ENCODE measurements around the gene SLC38A2. TPM values are rescaled to one million over a fixed set of nuclear protein-coding genes. Genes with fewer than 3 reads are reported as not detected.

The SLC38A2 gene
- total and polyA plus RNA-seq, 2 experiments from 2014 or later = 181 to 718 TPM

DNA sequence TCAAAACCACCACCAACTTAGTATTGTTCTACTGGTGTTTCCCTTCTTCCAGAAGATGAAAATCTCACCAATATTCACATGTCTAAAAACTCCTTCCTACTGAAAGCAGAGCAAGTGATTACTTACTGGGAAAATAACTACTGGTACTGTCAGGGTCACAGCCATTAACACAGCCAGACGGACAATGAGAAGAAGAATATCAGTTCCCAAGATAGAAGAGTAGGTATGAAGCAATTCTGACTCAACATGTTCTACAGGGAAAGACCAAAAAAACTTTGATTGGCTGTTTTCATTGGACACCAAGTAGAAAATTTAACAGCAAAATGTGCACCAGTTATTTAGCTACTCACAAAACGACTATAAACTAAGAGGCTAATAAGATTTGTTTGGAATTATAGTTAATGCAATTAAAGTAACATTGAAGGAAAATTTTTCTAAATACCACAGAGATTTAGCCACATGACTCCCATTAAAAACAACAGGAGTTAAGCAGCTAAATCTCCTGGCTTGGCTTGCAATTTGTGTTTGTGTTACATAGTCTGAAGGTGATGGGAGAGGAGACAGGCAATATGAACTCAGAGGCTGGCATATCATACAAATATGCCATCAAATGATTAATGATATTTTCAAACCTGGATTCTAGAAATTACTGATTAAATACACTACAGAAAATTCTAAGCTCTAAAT lies 9.5 kb downstream of the SLC38A2 start:
- no peak overlapping the region for H3K4me2 ChIP-seq
- TF ChIP-seq EZH2 (IDR thresholded peaks at IDR 0.05; ENCODE audit: low read depth, unreplicated experiment) (no peak), STAT1 (IDR thresholded peaks at IDR 0.05; ENCODE audit: unreplicated experiment) (no peak), NANOG (IDR thresholded peaks at IDR 0.05; ENCODE audit: borderline replicate concordance) (no peak), EZH2phosphoT487 (IDR thresholded peaks at IDR 0.05; ENCODE audit: unreplicated experiment) (no peak), JUNB (IDR thresholded peaks at IDR 0.05; ENCODE audit: unreplicated experiment) (no peak), POLR2AphosphoS5 (IDR thresholded peaks at IDR 0.05; ENCODE audit: low read depth) (no peak), ZNF114 (CRISPR knock-in tag; IDR thresholded peaks at IDR 0.05) (no peak), ZNF331 (CRISPR knock-in tag; IDR thresholded peaks at IDR 0.05; ENCODE audit: low read depth) (no peak), CREB1 (CRISPR knock-in tag; IDR thresholded peaks at IDR 0.05; ENCODE audit: low read depth) (no peak)
- TF ChIP-seq, protein P1, sequence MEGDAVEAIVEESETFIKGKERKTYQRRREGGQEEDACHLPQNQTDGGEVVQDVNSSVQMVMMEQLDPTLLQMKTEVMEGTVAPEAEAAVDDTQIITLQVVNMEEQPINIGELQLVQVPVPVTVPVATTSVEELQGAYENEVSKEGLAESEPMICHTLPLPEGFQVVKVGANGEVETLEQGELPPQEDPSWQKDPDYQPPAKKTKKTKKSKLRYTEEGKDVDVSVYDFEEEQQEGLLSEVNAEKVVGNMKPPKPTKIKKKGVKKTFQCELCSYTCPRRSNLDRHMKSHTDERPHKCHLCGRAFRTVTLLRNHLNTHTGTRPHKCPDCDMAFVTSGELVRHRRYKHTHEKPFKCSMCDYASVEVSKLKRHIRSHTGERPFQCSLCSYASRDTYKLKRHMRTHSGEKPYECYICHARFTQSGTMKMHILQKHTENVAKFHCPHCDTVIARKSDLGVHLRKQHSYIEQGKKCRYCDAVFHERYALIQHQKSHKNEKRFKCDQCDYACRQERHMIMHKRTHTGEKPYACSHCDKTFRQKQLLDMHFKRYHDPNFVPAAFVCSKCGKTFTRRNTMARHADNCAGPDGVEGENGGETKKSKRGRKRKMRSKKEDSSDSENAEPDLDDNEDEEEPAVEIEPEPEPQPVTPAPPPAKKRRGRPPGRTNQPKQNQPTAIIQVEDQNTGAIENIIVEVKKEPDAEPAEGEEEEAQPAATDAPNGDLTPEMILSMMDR (conservative IDR thresholded peaks at IDR 0.05; ENCODE audit: low read depth in 2 of 2) = no peak
- TF ChIP-seq, protein P2, sequence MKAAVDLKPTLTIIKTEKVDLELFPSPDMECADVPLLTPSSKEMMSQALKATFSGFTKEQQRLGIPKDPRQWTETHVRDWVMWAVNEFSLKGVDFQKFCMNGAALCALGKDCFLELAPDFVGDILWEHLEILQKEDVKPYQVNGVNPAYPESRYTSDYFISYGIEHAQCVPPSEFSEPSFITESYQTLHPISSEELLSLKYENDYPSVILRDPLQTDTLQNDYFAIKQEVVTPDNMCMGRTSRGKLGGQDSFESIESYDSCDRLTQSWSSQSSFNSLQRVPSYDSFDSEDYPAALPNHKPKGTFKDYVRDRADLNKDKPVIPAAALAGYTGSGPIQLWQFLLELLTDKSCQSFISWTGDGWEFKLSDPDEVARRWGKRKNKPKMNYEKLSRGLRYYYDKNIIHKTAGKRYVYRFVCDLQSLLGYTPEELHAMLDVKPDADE (IDR thresholded peaks at IDR 0.05) = no peak
- TF ChIP-seq, protein P3, sequence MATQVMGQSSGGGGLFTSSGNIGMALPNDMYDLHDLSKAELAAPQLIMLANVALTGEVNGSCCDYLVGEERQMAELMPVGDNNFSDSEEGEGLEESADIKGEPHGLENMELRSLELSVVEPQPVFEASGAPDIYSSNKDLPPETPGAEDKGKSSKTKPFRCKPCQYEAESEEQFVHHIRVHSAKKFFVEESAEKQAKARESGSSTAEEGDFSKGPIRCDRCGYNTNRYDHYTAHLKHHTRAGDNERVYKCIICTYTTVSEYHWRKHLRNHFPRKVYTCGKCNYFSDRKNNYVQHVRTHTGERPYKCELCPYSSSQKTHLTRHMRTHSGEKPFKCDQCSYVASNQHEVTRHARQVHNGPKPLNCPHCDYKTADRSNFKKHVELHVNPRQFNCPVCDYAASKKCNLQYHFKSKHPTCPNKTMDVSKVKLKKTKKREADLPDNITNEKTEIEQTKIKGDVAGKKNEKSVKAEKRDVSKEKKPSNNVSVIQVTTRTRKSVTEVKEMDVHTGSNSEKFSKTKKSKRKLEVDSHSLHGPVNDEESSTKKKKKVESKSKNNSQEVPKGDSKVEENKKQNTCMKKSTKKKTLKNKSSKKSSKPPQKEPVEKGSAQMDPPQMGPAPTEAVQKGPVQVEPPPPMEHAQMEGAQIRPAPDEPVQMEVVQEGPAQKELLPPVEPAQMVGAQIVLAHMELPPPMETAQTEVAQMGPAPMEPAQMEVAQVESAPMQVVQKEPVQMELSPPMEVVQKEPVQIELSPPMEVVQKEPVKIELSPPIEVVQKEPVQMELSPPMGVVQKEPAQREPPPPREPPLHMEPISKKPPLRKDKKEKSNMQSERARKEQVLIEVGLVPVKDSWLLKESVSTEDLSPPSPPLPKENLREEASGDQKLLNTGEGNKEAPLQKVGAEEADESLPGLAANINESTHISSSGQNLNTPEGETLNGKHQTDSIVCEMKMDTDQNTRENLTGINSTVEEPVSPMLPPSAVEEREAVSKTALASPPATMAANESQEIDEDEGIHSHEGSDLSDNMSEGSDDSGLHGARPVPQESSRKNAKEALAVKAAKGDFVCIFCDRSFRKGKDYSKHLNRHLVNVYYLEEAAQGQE (IDR thresholded peaks at IDR 0.05; ENCODE audit: unreplicated experiment) = no peak
- TF ChIP-seq, protein P4, sequence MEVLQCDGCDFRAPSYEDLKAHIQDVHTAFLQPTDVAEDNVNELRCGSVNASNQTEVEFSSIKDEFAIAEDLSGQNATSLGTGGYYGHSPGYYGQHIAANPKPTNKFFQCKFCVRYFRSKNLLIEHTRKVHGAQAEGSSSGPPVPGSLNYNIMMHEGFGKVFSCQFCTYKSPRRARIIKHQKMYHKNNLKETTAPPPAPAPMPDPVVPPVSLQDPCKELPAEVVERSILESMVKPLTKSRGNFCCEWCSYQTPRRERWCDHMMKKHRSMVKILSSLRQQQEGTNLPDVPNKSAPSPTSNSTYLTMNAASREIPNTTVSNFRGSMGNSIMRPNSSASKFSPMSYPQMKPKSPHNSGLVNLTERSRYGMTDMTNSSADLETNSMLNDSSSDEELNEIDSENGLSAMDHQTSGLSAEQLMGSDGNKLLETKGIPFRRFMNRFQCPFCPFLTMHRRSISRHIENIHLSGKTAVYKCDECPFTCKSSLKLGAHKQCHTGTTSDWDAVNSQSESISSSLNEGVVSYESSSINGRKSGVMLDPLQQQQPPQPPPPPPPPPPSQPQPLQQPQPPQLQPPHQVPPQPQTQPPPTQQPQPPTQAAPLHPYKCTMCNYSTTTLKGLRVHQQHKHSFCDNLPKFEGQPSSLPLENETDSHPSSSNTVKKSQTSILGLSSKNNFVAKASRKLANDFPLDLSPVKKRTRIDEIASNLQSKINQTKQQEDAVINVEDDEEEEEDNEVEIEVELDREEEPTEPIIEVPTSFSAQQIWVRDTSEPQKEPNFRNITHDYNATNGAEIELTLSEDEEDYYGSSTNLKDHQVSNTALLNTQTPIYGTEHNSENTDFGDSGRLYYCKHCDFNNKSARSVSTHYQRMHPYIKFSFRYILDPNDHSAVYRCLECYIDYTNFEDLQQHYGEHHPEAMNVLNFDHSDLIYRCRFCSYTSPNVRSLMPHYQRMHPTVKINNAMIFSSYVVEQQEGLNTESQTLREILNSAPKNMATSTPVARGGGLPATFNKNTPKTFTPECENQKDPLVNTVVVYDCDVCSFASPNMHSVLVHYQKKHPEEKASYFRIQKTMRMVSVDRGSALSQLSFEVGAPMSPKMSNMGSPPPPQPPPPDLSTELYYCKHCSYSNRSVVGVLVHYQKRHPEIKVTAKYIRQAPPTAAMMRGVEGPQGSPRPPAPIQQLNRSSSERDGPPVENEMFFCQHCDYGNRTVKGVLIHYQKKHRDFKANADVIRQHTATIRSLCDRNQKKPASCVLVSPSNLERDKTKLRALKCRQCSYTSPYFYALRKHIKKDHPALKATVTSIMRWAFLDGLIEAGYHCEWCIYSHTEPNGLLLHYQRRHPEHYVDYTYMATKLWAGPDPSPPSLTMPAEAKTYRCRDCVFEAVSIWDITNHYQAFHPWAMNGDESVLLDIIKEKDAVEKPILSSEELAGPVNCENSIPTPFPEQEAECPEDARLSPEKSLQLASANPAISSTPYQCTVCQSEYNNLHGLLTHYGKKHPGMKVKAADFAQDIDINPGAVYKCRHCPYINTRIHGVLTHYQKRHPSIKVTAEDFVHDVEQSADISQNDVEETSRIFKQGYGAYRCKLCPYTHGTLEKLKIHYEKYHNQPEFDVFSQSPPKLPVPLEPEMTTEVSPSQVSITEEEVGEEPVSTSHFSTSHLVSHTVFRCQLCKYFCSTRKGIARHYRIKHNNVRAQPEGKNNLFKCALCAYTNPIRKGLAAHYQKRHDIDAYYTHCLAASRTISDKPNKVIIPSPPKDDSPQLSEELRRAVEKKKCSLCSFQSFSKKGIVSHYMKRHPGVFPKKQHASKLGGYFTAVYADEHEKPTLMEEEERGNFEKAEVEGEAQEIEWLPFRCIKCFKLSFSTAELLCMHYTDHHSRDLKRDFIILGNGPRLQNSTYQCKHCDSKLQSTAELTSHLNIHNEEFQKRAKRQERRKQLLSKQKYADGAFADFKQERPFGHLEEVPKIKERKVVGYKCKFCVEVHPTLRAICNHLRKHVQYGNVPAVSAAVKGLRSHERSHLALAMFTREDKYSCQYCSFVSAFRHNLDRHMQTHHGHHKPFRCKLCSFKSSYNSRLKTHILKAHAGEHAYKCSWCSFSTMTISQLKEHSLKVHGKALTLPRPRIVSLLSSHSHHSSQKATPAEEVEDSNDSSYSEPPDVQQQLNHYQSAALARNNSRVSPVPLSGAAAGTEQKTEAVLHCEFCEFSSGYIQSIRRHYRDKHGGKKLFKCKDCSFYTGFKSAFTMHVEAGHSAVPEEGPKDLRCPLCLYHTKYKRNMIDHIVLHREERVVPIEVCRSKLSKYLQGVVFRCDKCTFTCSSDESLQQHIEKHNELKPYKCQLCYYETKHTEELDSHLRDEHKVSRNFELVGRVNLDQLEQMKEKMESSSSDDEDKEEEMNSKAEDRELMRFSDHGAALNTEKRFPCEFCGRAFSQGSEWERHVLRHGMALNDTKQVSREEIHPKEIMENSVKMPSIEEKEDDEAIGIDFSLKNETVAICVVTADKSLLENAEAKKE (CRISPR knock-in tag; IDR thresholded peaks at IDR 0.05) = no peak

More for the DNA sequence above, 9.5 kb downstream of the SLC38A2 start:
- no peak for DNase-seq (ENCODE audit: low spot score)
- no peaks in the 10 kb centered on the region for H3K27me3 ChIP-seq (ENCODE audit: insufficient read depth)
- no peaks in the 10 kb centered on the region for H3K9me3 Mint-ChIP-seq
- peaks cover 4% of the 10 kb centered on the region for H3K27me3 Mint-ChIP-seq (ENCODE audit: insufficient read depth, low read depth, poor library complexity)
- H3K4me3 Mint-ChIP-seq = no peak overlapping the region
- no peak overlapping the region for H2AFZ ChIP-seq
- no peak for ATAC-seq
- peak overlapping the region; percentile 53; the same call in 1 of the 2 replicates for H3K27ac Mint-ChIP-seq
- H3K4me1 ChIP-seq (ENCODE audit: insufficient read depth) = no peaks in the 10 kb centered on the region; the same call in 1 of the 2 replicates
- peaks cover 33% of the 10 kb centered on the region for H3K79me2 ChIP-seq (replicated peaks; ENCODE audit: insufficient read depth)
- peaks cover 30% of the 10 kb centered on the region for H3K4me1 Mint-ChIP-seq
- no peak overlapping the region for H3K27ac ChIP-seq (ENCODE audit: low read depth)
- H3F3A ChIP-seq (replicated peaks; ENCODE audit: low read depth) = peaks cover 72% of the 10 kb centered on the region
- no peaks in the 10 kb centered on the region for H3K9me2 ChIP-seq (ENCODE audit: insufficient read depth)
- peaks cover 95% of the 10 kb centered on the region for H3K36me3 Mint-ChIP-seq (ENCODE audit: low read depth)
- no peak overlapping the region for H3K4me3 ChIP-seq
- peaks cover 57% of the 10 kb centered on the region for H4K20me1 ChIP-seq (replicated peaks; ENCODE audit: insufficient read depth)
- H3K36me3 ChIP-seq (ENCODE audit: insufficient read depth) = peaks cover 88% of the 10 kb centered on the region

Measured in GM23338 (cell line).